GM21723 (cell line): Measurements from ENCODE around the gene CFAP65.

Experiments used
- ATAC-seq: cut with Tn5 transposase; IDR thresholded peaks from one replicate; pipeline ENCODE4 v1.9.1; 2021; ENCODE audit warnings: mild to moderate bottlenecking, moderate library complexity; ENCODE audit not compliant: unreplicated experiment

CFAP65 gene

DNA sequence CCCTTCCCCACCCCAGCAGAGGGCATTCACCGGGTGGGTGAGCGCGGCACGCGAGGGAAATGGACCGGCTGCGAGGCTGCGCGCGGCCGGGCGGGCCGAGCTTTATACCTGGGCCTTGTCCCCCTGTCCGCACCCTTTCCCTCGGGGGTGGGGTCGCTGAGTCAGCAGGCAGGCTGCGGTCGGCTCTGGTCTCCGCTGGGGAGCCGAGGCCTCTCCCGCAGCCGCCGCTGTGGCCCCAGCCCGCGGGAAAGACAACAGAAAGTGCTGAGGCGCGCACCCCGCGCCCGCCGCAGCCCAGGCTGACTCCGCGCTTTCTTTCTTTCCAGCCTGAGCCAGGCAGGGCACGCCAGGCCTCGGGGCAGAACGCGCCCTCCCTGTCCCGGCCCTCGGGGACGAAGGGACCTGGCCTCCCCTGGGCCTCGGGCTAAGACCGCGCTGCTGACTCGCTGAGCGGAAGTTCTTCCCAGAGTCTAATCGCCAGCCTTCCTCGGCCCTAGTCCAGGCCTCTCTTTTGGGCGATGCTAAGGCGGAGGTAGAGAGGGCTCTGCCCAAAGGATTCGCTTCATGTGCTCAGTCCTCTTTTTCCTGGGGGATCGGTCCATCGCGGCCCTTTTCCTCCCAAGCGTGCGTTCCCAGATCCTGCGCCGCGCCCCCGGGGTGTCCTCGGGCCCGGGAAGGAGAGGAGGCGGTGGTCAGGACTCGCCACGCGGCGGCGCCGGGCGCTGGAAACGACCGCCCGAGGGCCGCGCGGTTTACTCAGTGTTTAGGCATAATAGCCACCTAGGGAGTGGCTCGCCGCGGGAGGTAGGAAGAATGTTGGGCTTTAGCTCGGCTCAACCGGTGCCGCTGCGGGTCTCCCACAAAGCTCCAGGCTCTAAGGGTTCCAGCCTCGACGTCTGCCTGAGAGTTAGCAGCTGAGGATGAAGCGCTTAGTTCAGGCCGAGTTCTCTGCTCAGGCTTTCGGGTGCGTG is 47.7 kb downstream of the CFAP65 start, which contains the start of gene CRYBA2:
CRYBA2 (minus strand) TSS at position 78 of the 971 bp plus-strand sequence. CDS start 246 bp downstream, outside the sequence.
- ATAC-seq: no peak

DNA sequence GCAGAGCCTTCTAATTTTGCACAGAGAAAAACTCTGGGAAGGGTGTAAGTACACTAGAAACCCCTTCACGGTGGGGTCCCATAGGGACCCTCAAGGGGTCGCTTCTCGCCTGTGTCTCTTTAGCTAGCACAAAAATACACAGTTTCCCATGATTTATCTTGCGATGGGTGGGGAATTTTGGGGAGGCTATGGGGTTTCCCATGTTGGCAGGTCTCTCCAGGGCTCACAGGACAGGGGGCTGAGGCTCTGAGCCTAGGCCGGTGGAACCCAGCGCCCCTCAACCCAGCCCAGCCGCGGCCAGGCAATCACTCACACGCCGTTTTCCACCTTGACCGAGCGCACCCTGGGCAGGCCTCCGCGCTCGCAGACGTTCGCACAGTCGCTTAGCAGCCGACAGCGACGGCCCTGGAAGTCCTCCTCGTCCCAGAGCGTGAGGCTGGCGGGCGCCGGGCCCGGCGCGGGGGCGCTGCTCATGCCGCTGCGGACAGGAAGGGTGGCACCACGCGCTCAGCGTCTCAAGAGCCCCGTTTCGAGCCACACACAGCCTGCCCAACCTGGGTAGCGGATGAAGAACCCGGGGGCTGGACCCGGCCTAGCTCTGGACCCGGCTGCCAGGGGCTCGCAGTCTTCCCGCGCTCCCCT is 48.5 kb downstream of the CFAP65 start:
- no peak for ATAC-seq

DNA sequence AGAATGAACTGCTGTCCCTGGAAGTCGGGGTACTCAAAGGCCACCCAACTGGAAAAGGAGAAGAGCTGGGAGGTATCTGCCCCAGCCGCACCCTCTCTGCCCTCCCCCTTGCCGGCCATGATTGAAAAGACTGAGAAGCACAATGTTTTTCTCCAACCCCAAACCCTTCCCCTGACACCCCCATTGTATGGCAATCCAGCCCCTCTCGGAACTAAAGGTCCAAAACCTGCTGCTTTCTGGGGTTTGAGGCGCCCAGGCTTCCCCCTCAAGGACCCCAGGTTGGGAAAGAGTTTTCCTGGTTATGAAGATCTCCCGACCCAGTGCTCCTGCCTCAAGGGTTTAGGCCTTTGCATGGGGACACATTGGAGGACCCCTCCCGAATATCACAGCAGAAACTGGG is 49.1 kb downstream of the CFAP65 start:
- no peak for ATAC-seq

DNA sequence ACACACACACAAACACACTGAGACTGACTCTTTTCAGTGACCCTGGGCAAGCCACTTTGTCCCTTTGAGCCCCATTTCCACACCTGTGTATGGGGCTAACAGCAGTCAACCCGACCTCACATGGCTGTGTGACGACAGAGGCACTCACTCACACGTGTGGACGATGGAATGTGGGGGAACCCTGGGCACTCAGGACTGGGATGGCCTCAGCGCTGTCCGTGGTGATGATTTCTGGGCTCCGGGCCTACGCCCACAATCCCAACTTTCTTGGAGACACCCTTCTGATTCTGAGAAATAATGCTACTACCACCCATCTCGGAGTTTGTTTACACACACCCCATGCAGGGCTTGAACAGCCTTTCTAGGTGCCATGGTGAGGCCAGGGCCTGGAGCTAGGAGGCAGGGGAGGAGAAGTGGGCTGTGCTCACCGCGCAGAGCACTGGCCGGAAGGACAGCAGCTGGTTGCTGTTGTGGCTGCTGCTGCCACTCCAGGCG is 49.6 kb downstream of the CFAP65 start:
- ATAC-seq: no peak

DNA sequence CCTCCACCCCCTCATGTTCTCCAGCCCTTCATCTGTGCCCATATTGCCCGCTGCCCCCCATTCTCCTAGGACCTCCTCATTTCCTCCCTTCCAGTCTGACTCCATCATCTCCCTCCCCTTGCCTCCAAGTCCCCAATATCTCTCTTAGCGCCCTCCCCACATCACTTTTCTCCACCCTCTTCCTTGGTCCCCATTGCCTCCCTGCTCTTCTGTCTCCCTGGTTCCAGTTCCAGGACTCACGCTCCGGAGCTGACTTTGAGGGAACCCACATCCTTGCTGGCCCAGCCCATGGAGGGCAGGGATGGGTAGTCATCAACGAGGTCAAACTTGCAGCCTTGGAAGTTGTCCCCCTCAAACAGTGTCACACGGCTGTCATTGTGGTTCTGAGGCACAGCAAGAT is 50.7 kb downstream of the CFAP65 start:
- ATAC-seq: no peak

DNA sequence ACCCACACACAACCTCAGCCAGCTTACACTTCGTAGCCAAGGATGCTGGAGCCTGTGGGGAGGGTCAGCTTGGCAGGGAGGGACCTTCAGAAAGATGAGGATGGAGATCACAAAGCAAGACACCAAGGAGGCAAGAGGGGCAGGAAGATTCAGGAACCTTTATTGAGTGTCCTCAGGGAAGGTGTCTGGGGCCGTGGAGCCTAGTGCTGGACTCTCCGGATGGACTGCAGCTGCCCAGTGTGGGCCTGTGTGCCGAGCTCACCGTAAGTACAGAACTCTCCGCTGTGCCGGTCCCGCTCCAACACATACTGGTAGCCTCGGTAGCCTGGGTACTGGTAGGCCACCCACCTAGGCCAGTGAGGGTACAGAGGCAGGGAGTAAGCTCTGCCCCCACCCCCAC is 51.3 kb downstream of the CFAP65 start:
- ATAC-seq: no peak

DNA sequence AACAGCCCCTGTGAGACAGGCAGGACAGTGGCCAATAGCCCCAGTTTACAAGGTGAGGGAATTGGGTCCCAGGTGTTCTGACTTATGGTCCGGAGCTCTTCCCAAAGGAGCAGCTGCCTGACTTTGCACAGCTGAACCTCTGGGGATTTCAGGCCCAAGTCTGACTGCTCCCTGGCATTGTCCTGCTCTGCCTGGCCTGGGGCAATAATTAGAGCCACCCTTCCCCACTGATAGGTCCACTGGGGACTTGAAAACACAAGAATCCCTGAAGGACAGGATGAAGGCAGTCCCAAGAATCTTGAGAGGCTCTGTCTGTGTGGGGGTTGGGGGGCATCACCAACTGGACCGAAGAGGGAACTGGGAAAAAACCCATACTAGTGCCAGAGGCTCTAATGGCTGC is 52.7 kb downstream of the CFAP65 start:
- ATAC-seq: no peak

DNA sequence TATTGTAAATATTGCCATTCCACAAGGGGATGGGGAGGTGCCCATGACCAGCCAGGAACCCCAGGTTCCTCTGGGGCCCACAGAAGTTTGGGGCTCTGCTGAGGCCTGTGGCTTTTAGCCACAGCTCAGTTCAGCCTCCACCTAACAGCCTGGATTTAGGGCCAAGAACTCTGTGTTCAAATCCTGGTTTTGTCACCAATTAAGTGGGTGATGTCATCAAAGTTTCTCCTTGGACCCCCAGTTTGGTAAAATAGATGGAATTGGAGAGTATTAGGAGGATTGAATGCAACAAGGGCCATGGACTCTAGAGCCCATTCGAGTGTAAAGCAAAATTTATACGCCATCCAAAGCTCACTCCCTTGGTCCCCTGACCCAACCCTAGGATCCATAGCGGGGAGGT is 53.2 kb downstream of the CFAP65 start:
- no peak for ATAC-seq

DNA sequence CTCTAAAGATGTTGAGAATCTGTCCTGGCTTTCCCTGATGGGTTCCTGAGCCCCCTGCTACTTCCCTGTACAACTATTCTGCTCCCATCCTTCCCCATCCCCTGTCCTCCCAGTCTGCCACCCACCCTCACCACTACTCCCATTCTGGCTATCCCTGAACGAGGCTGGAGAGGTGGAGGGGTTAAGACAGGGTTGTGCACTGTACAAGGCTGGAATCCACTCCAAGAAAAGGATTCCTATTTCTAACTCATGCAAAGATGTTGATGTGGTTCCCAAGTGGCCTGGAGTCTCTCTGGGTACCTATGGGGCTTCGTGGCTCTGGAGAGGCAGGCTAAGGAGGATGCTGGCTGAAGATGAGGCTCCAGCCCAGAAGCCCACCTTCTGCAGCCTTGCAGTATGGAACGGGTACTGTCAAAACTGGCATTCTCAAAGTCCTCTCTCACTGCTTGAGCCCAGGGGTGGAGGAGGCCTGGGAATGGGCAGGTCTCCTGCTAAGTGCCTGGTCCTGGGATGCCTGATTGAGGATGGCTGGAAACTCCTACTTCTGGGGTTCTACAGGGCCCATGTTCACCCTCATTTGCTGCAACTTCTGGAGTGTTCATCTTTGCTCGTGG is 55.1 kb downstream of the CFAP65 start:
- ATAC-seq: no peak

DNA sequence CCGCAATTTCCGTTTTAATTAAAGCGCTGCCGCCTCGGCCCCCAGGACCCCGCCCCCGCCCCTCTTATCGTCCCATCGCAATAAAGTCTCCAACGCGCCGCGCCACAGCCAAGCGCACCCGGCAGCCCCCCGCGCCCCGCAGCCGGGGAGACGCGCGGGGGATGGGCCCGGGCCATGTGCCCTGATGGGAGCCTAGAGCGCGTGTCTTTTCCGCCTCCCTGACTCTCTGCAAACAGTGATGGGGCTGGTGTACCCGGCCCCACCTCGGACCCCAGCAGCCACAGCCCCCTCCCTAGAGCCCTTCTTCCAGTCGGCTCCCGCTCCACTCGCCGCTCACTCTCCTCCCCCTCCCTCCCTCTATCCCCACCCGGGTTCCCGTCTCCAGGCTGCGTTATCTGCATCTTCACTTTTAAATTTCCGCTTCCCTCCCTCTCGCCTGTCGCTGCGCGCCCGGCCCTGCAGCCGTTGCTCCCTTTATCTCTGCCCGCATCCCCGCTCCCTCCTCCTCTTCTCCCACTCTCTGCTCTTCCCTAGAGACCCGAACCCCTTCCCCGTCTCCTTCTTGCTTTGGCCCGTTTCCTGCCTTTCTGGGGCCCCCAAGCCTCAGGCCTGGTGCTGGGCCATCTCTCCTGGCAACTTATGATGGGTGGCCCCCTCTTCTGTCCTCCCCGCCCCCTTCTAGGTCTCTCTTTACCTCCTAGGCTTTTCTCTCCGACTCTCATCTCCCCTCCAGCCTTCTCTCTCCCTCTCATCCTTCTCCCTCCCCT is 55.8 kb downstream of the CFAP65 start:
- ATAC-seq: no peak

DNA sequence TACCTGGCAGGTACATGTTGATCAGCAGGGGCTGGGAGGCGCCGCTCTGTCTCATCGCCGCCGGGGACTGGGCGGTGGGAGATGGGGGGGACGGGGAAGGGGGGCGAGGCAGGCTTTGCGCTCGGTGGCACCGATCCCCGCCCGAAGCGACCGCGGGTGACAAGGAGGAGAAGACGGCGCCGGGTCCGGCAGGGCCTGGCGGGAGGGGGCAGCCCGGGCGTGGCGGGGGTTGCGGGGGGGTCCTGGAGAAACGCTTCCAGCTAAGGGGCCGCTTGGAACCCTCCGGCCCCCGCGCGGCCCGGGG is 56.3 kb downstream of the CFAP65 start, which contains the start of gene FEV:
FEV (minus strand) TSS at position 164 of the 304 bp plus-strand sequence; CDS start at position 55, 109 bp downstream.
- ATAC-seq: no peak

DNA sequence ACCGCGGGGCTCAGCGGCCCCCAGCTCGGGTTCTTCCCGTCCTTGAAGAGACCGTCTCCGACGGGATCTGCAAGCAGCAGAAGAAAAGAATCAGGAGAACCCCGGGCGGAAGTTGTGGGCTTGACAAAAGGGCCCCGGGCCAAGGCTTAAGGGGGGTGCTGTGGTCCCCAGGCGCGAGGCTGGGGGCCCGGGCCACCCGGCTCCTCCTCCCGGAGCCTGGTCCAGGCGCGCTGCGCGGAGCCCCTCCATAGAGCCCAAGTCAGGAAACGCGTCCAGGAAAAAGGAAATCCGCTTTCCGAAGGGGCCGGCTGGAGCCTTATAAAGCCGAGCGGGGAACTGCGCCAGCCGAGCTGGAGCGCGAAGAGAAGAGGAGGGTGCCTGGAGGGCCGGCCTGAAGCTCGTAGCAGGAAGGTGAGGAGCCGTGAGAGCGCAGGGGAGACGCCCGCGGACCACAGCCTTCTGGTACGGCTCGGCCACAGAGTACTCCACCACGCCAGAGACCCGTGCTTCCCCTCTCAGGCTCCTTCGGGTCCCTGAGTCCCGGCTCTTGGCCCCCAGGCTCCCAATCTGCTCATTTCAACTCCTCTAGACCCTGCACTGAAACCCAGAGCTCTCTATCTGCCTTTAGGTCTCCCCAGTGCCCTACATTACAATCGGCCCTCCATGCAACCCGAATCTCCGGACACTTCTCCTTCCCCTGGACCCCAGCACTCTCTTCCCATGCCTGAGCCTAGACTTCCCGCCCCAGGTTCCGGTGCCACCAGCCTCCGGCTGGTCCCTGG is 56.9 kb downstream of the CFAP65 start:
- no peak for ATAC-seq

DNA sequence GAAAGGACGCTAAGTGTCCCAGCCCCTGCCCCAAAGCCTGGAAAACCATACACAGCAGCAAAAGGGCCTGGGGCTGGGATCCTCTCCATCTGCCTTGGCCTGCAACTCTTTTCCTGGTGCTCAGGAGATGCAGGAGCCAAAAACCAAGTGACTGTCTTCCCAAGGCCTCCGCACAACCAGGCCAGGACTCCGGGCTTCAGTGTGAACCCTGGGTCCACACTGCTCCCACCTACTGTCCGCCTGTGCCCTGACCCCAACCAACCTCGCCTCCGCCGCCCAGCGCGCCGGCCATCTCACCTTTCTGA is 57.4 kb downstream of the CFAP65 start:
- ATAC-seq: no peak

DNA sequence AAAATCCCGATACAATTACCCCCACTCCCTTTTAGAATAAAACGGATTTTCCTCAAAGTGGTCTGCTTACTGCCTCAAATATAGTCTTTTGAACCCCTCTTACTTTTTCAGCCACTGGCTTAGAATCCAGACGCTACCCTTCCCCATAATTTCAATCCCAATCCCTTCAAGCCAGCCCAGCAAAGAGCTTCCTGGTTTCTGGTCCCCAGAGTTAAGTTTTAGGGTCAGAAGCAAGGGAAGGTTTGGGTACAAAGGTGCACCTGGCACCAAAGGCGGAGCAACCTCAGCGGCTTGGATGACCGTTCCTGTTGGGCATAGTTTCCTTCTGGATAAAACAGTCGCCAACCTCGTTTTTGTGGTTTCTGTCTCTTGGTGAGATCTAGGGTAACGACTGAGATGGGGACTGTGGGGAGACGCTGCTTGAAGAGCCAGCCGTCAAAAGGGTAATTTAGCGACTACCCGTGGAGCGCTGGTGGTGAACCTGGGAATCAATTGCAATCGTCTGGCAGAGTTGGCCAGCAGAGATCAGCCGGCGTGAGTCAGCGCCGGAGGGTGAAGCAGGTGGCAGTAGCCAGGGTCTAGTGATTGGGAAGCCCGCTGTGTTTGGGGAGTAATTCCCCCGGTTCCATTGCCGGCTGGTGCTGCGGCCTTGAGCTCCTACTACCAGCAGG is 57.9 kb downstream of the CFAP65 start:
- no peak for ATAC-seq

DNA sequence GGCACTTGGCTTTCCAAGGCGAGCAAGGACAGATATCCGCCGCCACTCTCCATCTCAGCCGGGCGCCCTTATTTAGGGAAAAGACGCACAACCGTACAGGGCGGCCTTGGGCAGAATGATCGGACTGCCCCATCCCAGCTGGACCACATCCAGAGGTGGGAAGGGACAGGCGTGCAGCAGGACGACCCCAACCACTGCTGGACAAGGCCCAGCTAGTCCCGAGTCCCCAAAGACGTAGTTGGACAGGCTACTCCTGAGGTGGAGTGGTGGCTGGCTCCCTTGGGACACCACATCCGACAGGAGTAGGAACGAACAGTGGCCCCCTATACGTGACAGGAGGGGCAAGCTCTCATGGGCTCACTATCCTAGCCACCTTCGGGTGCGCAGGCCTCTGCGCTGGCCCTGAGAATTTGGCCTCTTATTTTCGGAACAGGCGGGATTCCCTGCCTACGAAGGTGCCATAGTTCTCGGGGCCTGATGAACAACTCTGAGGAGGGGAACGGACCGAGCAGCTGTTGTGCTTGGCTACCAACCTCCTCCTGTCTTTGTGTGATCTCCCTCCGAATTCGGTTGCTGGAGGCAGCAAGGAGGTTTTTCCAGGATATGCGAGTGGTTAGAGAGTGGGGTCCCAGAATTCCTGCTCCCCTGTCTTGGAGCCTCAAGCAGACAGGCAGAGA is 58.6 kb downstream of the CFAP65 start:
- ATAC-seq: no peak

DNA sequence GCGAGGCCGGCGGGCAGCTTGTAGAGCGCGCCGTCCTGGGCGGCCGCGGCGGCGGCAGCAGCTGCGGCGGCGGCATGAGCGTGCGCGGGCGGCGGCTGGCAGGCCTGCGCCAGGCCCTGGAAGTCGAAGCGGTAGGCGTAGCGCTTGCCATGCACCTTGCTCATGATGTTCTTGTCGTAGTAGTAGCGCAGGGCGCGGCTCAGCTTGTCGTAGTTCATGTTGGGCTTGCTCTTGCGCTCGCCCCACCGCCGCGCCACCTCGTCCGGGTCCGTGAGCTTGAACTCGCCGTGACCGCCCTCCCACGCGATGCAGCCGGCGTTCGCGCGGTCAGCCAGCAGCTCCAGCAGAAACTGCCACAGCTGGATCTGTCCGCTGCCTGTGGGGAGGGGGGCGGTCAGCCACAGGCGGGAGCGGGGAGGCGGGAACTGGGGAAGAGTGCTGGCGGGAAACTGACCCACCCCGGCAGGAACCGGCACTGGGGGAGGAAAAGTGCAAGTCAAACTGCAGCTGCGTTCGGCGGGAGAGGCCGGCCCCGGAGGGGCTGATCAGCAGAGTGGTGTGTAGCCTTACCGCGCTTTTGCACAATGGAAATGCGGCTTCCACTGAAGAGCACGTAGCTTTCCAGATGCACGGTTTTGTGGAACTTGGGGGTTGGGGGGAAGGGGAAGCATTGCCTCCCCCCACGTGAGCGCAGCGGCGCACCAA is 59.3 kb downstream of the CFAP65 start:
- ATAC-seq: no peak

DNA sequence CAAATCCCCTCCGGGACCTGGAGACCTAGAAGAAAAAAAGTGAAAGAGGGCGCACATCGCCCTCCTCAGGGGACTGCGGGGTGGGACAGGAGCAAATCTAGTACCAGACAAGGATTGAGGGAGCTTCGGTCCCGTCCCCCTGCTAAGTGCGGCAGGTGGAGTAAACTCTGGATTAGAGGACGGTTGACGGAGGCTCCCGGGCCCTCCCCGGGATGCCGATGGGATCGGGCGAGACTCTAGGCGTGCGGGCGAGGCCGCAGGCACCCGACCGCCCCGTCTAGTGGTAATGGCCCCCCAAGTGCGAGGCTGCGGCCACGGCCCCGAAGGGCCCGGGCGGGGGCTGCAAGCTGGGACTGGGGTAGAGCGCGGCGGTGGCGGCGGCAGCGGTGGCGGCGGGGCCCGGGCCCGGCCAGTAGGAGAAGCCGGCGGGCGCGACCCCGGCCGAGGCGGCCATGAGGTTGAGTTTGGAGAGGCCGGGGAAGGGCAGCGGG is 59.9 kb downstream of the CFAP65 start:
- no peak for ATAC-seq

DNA sequence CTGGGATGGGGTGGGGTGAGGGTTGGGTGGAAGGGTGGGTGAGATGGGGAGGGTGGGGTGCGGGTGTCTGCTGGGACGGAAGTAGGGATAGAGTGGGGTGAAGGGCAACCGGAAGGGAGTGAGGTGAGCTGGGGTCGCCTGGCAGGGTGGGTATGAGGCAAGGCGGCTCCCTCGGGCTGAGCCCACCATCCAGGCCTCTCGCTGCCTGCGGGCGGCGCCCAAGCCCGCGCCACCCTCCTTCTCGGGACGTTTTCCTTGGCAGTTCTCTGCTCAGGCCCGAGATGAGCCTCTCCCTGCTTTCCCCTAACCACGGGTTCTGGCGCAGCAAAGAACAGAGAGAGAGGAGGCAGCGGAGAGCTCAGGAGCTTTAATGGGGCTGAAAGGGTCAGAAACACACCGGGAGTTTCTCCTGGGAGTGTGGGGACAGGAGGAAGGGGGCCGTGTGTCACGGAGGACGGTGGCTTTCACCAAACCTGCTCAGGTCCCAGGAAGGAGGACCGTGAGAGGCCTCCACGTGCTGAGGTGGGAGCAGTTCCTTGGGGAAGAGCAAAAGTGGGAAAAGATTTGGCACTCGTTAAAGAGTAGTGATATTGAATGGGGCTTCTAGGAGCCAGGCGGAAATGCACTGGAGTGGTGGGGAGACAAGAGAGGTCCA is 60.5 kb downstream of the CFAP65 start:
- ATAC-seq: no peak
